Heart left ventricle (tissue), 13 donors: Measurements from ENCODE around the gene CCDC188.

Experiments
- CTCF ChIP-seq, 12 donors: fragments of 200-600 bp; sonication (generic) in 4 of 12; IDR thresholded peaks; one replicate each; pipeline versions ENCODE4 v1.5.0 to v1.8.0; 2018 to 2022; ENCODE audit warnings: antibody characterized with exemption in 12 of 12, mild to moderate bottlenecking in 5 of 12
- POLR2A ChIP-seq, 2 donors: fragments of 450-650 bp; IDR thresholded peaks; one replicate each; pipeline ENCODE4 v1.6.1; 2017; ENCODE audit warnings: antibody characterized with exemption in 2 of 2, mild to moderate bottlenecking in 2 of 2, moderate library complexity in 2 of 2
- donor health status: ischemic (EF 13 %, LVEDD 7.1; RV severe dilation, severe dysfunction).
- donor health status: DM: no; HTN: yes; CAD: no.
- donor health status: DM: no; HTN: no; CAD: no.
- donor health status: ischemic (EF 25% LVEDD 6.9; RV normal size, moderate dysfunction).
- donor health status: ischemic (EF 25% LVEDD 5.7; RV mildly dilated, moderate dysfunction).
- donor health status: ischemic (EF 35%, LVEDD 5.7; RV mildly dilated, moderate dysfunction).
- donor health status: nonischemic (EF 11% LVEDD 7.7; RV severe dilation, severe dysfunction).
- donor health status: DM: yes; HTN: yes; CAD: no.
- donor health status: PGD.
- donor health status: ischemic (EF 29% LVEDD 5.4; RV normal size, mild dysfunction).
- donor health status: nonischemic (EF 23%, LVEDD 6.1; RV moderate dilation, normal function).

DNA sequence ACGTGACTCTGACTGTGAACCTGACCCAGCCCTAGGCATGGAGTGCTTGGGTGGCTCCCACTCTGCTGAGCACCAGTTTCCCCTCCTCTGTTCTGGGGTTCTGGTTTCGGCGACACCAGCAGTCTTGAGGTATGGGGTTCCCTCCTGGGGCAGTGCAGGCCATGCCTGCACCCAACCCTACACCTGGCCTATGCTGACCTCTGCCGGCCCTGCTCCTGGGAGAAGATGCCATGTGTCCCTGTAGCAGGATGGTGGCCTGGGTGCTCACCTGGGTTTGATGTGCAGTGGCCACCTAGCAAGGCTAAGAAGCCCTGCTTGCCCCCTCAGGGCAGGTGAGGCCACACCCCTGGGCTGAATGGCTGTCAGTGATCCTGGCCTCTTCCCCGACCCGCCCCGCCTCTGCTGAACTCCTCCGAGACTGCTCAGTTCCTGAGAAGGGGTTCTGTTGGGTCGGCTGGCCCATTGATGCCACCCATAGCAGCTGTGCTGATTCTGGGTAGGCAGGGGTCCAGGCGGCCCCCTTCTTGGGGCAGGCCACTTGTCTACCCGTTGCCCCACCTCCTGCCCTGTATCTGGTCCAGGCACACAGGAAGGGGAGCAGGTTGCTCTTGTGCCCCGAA is 16.8 kb downstream of the CCDC188 start:
- no peak for TF ChIP-seq CTCF (IDR thresholded peaks at IDR 0.05)
- TF ChIP-seq POLR2A (IDR thresholded peaks at IDR 0.05), result no peak
